K562 (cell line): ENCODE results near the gene ISLR2. TPM values are rescaled to one million over a fixed set of nuclear protein-coding genes. Genes with fewer than 3 reads are reported as not detected.
A peak's percentile ranks its signal among the peaks of the same experiment; 100 is the strongest.
"Not testable (repeated sequence)": the region's sequence is repeated elsewhere in the genome, so short reads cannot be mapped to it uniquely, and the experiment has no call there.

ENCODE experiments used
- ATAC-seq: fragments of 200-7000 bp; cut with Tn5 transposase; 3 replicates; pipeline ENCODE4 v1.9.1; 2020; ENCODE audit warnings: moderate library complexity
- BruUV-seq: library from RNA; stranded (reverse); fragments of 400-500 nt; replicated peaks from 2 replicates; lab custom pipeline; 2021; lab: Mats Ljungman, UMichigan
- CTCF ChIA-PET: fragments of 300-600 bp; formaldehyde crosslinking; extraction: SDS; loops from one replicate; lab custom pipeline; 2021; ENCODE audit warnings: low intra/inter-chr PET ratio; lab: Yijun Ruan, JAX
- POLR2A ChIA-PET: fragments of 300-600, 350-650 bp; sonication (Branson Sonifier 250); formaldehyde crosslinking; extraction: SDS; loops from one replicate; lab custom pipeline; 2021; ENCODE audit warnings: antibody characterized with exemption, inconsistent platforms; lab: Yijun Ruan, JAX
- DNase-seq, 4 experiments: peaks; one replicate each; pipeline versions ENCODE4 v3.0.0 to v3.0.0-alpha.2; 2011 to 2018; ENCODE audit warnings: low spot score in 3 of 4, mixed read lengths in 3 of 4; ENCODE audit errors: extremely low read depth in 1 of 4
- FAIRE-seq: peaks from 2 replicates; lab custom pipeline; 2011; peaks lifted over from hg19 to GRCh38; lab: Jason Lieb, UNC
- H2AFZ ChIP-seq: 2 replicates; pipeline ENCODE4 v1.6.0; 2011; ENCODE audit warnings: low read depth, low read length, control low read depth, inconsistent platforms
- H3K27ac ChIP-seq: fragments of 200-600 bp; 3 replicates; pipeline ENCODE4 v1.8.0; 2011; ENCODE audit warnings: low read depth, mild to moderate bottlenecking, control low read depth, inconsistent platforms, low read length, moderate library complexity, mixed read lengths; ENCODE audit errors: extremely low read depth
- H3K27me3 ChIP-seq, 2 experiments: fragments of 300-600 bp in 1 of 2; 2 replicates in 1 of 2; 3 replicates in 1 of 2; pipeline versions ENCODE4 v1.6.0 to v1.8.0; 2011; ENCODE audit warnings: inconsistent platforms in 2 of 2, low read length in 2 of 2, mild to moderate bottlenecking in 1 of 2, mixed read lengths in 1 of 2, moderate library complexity in 1 of 2; ENCODE audit not compliant: control insufficient read depth in 2 of 2, insufficient read depth in 2 of 2
- H3K36me3 ChIP-seq: fragments of 300-600 bp; 3 replicates; pipeline ENCODE4 v1.8.0; 2011; ENCODE audit warnings: mild to moderate bottlenecking, low read length, inconsistent platforms; ENCODE audit not compliant: control insufficient read depth, insufficient read depth
- H3K4me1 ChIP-seq, 2 experiments: fragments of 200-600 bp in 1 of 2; replicated peaks in 1 of 2; 2 replicates in 1 of 2; 3 replicates in 1 of 2; pipeline versions ENCODE4 v1.5.1 to v1.8.0; 2011; ENCODE audit warnings: inconsistent platforms in 2 of 2, low read length in 2 of 2, mild to moderate bottlenecking in 1 of 2, mixed read lengths in 1 of 2, moderate library complexity in 1 of 2; ENCODE audit not compliant: control insufficient read depth in 2 of 2, insufficient read depth in 2 of 2
- H3K4me2 ChIP-seq: 2 replicates; pipeline ENCODE4 v1.6.1; 2011; ENCODE audit warnings: low read length, control low read depth, inconsistent platforms, mixed read lengths; ENCODE audit not compliant: insufficient read depth
- H3K4me3 ChIP-seq: fragments of 200-600 bp; sonication (generic), shearing (Covaris generic); 2 replicates; pipeline ENCODE4 v1.5.1; 2016; ENCODE audit warnings: control low read depth, inconsistent platforms
- H3K79me2 ChIP-seq: fragments of 200-600 bp; 3 replicates; pipeline ENCODE4 v1.8.0; 2011; ENCODE audit warnings: low read length, inconsistent platforms; ENCODE audit not compliant: control insufficient read depth, insufficient read depth
- H3K9ac ChIP-seq, 2 experiments: 2 replicates each; pipeline versions ENCODE4 v1.6.0 to v1.6.1; 2011; ENCODE audit warnings: low read depth in 2 of 2, low read length in 2 of 2, control low read depth in 1 of 2, inconsistent platforms in 1 of 2, mild to moderate bottlenecking in 1 of 2, mixed read lengths in 1 of 2; ENCODE audit not compliant: insufficient read depth in 1 of 2
- H3K9me1 ChIP-seq: one replicate; pipeline ENCODE4 v1.6.0; 2011; ENCODE audit warnings: inconsistent platforms, mild to moderate bottlenecking, low read length, moderate library complexity; ENCODE audit not compliant: control insufficient read depth, insufficient read depth
- H3K9me3 ChIP-seq: replicated peaks from 2 replicates; pipeline ENCODE4 v1.5.1; 2011; ENCODE audit warnings: low read depth, low read length, inconsistent platforms; ENCODE audit not compliant: control insufficient read depth, insufficient read depth
- H4K20me1 ChIP-seq: replicated peaks from 2 replicates; pipeline ENCODE4 v1.6.1; 2011; ENCODE audit warnings: low read length, inconsistent platforms, mixed read lengths; ENCODE audit not compliant: control insufficient read depth, insufficient read depth
- ZNF146 ChIP-seq: IDR thresholded peaks from one replicate; pipeline ENCODE4 v1.6.1; 2018; ENCODE audit warnings: missing compliant biosample characterization; ENCODE audit not compliant: unreplicated experiment
- WGBS: fragments of 100-300 bp; shearing (Covaris generic); methylation state at CpG from one replicate; pipeline ENCODE4 v1.1.6; 2016; ENCODE audit warnings: low coverage, mixed read lengths; ENCODE audit not compliant: insufficient coverage; ENCODE audit errors: missing lambda C conversion rate; 5-methylcytosine and 5-hydroxymethylcytosine counted together
- in situ Hi-C: fragments of 300-500 bp; cut with MboI; formaldehyde crosslinking; loops from 4 replicates; pipeline ENCODE4 v1.15.0; 2018; ENCODE audit warnings: inconsistent platforms, mixed read lengths
- intact Hi-C: fragments of 100-400 bp; cut with micrococcal nuclease; formaldehyde crosslinking; loops from 2 replicates; pipeline ENCODE4 v1.14.2; 2022
- polyA plus RNA-seq, 8 experiments: library from polyadenylated mRNA; depleted of rRNA in 4 of 8; stranded (reverse) in 5 of 8; unstranded in 3 of 8; fragments of >200 nt; fragmentation: Nextera tagmentation in 2 of 8; fragmentation: Illumina TruSeq in 1 of 8; extraction: Ambion mirVana in 2 of 8; extraction: Trizol in 1 of 8; gene quantifications; 2 replicates each; pipeline versions ENCODE4 v1.2.1 to v1.2.3, GENCODE V29; 2011 to 2014; ENCODE audit warnings: inconsistent platforms in 1 of 8, missing spikeins in 1 of 8
- total RNA-seq, 7 experiments: library from RNA; depleted of rRNA in 6 of 7; stranded (reverse); fragments of >200 nt in 6 of 7; fragmentation: Illumina TruSeq in 2 of 7; extraction: Trizol in 2 of 7; gene quantifications; 2 replicates each; pipeline versions ENCODE4 v1.2.1 to v1.2.3, GENCODE V29; 2011 to 2021; ENCODE audit warnings: low replicate concordance in 1 of 7

The ISLR2 gene
- total and polyA plus RNA-seq, 9 of the 15 experiments (the other 6 are each of a cell fraction or from before 2014, with no cell fraction given) = not detected

DNA sequence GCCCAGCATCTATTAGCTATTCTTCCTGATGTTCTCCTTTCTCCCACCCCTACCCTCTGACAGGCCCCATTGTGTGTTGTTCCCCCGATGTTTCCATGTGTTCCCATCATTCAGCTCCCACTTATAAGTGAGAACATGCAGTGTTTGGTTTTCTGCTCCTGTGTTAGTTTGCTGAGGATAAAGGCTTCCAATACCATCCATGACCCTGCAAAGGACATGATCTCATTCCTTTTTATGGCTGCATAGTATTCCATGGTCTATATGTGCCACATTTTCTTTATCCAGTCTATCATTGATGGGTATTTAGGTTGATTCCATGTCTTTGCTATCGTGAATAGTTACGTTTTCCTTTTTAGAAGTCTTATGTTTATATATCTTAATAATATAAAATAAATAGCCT is 30.0 kb downstream of the ISLR2 start:
- H3K79me2 ChIP-seq, FAIRE-seq, CTCF ChIA-PET, DNase-seq, H3K4me3 ChIP-seq, H3K27ac ChIP-seq, ATAC-seq, H3K9me1 ChIP-seq, H3K4me2 ChIP-seq, in situ Hi-C loops, H3K9me3 ChIP-seq, intact Hi-C loops, H3K9ac ChIP-seq, H3K36me3 ChIP-seq, H3K4me1 ChIP-seq, BruUV-seq, H2AFZ ChIP-seq: not testable (repeated sequence)
- peaks cover 19 to 20% of the 10 kb centered on the region in 2 experiments for H3K27me3 ChIP-seq
- peak; percentile 13 for TF ChIP-seq ZNF146 (CRISPR knock-in tag)
- WGBS = 0% methylated on average over 3 of the region's 3 CpGs
- POLR2A ChIA-PET = interaction anchor here (0.6 kb wide), 1 partner anchor 203 kb away, joined by 3 read pairs; no protein-coding TSS in a partner anchor
- H4K20me1 ChIP-seq = peaks cover 15% of the 10 kb centered on the region; the same call in 1 of the 2 replicates

GRCh38 chr15:74162195-74162536 is 31.8 kb downstream of the ISLR2 start:
- H3K79me2 ChIP-seq, FAIRE-seq, H3K27ac ChIP-seq, H3K4me2 ChIP-seq, H3K4me3 ChIP-seq, H3K4me1 ChIP-seq, CTCF ChIA-PET, H2AFZ ChIP-seq, H3K9me3 ChIP-seq, BruUV-seq, H3K36me3 ChIP-seq, intact Hi-C loops, H3K9ac ChIP-seq, in situ Hi-C loops, ATAC-seq, H3K9me1 ChIP-seq, DNase-seq, POLR2A ChIA-PET: not testable (repeated sequence)
- peaks cover 10 to 11% of the 10 kb centered on the region in 2 experiments; a peak in 4 of 5 replicates for H3K27me3 ChIP-seq
- 0% methylated on average over 2 of the region's 3 CpGs for WGBS
- 0 out of 2 replicates have a peak, but pooled peaks cover 11% of the 10 kb centered on the region for H4K20me1 ChIP-seq
